ENCODE results near the gene GABRG3.
"Not testable (repeated sequence)": the region's sequence is repeated elsewhere in the genome, so short reads cannot be mapped to it uniquely, and the experiment has no call there.

Gene GABRG3

DNA sequence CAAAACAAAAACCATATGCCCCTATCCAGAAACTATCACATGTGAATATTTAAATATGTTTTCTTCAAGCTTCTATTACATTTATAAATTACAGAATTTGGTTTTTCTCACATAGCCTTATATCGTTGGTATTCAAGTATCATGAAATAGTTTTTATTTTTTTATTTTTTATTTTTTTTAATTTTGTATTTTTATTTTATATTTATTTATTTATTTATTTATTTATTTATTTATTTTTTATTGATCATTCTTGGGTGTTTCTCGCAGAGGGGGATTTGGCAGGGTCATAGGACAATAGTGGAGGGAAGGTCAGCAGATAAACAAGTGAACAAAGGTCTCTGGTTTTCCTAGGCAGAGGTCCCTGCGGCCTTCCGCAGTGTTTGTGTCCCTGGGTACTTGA lies 32.0 kb downstream of the GABRG3 start:
- DNase-seq, result not testable (repeated sequence)

DNA sequence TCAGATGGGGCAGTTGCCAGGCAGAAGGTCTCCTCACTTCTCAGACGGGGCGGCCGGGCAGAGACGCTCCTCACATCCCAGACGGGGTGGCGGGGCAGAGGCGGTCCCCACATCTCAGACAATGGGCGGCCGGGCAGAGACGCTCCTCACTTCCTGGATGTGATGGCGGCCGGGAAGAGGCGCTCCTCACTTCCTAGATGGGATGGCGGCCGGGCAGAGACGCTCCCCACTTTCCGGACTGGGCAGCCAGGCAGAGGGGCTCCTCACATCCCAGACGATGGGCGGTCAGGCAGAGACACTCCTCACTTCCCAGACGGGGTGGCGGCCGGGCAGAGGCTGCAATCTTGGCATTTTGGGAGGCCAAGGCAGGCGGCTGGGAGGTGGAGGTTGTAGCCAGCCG lies 33.2 kb downstream of the GABRG3 start:
- not testable (repeated sequence) for DNase-seq

DNA sequence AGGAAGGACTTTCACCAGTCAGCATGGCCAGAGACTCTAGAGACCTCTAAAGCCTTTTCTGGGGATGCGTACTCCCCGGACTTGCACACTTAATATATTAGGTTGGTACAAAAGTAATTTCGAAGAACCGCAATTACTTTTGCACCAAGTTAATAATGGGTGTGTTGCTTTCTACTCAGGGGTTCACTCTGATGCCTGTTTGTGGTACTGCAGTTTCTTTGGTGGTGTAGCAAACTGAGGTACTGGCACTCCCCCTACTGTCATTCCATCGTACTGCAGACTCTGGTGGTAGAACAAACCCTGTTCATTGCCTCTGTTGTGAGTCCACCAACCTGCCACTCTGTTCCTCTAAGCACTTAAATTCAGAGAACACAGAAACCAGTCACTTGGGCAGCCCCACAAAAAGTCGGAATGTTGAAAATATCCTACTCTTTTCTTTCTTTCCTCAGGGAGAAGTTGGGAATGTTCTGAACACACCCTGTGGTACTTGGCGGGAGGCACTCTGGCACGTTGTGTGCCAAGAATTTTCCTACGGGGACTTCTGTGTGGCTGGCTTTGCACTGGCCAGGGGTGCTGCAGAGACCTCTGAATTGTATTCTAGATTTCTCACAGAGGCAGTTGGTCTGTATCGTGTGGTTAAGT lies 46.3 kb downstream of the GABRG3 start:
- no peak for DNase-seq

DNA sequence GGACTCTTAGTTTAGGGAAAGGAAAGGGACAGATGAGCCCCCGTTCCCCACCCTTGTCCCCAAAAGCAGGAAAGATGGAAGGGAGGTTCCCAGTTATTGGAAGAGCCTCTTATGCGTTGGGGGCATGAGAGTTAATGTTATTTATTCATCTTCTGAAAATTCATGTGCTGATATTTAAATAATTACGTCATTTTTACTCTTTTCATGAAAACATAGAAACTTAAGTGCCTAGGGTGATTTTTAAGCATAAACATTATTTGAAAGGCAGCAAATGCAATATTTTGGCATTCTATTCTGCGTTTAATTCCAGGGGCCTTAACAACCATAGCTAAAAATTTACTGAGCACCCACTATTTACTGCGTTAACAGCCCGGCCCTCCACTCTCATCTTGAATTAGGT lies 48.7 kb downstream of the GABRG3 start:
- DNase-seq, result no peak

DNA sequence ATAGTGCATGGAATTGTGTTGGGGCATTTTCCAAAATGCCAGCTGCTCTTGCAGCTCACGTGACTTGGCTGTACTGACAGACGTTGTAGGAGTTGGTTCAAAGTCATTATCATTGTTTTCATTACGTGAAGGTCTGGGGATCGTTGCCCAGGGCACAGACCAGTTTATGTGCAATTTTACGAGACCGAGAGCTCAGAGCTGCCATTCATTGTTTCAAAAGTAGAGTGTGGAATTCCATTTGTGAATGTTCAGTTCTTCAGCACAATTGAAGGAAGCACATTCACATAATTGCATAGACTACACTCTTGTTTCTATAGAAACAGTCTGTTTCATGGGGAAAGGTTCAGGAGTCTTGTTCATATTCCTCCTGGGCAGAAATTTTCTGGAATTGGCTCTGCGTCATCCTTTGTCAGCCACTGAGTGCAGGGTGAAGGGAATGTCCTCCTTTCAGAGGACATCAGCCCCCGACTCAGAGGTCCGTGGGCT lies 54.5 kb downstream of the GABRG3 start:
- no peak for DNase-seq

GRCh38 chr15:27027229-27027628 lies 56.2 kb downstream of the GABRG3 start:
- no peak for DNase-seq

- DNase-seq, result peak; percentile 38
Observed at GRCh38 chr15:27028858-27029477, 58.0 kb downstream of the GABRG3 start.

GRCh38 chr15:27036210-27036609 lies 65.2 kb downstream of the GABRG3 start:
- DNase-seq, result no peak

GRCh38 chr15:27037501-27037900 lies 66.5 kb downstream of the GABRG3 start:
- DNase-seq, result no peak

- DNase-seq, result no peak
Observed at GRCh38 chr15:27039152-27039551, 68.2 kb downstream of the GABRG3 start.

DNA sequence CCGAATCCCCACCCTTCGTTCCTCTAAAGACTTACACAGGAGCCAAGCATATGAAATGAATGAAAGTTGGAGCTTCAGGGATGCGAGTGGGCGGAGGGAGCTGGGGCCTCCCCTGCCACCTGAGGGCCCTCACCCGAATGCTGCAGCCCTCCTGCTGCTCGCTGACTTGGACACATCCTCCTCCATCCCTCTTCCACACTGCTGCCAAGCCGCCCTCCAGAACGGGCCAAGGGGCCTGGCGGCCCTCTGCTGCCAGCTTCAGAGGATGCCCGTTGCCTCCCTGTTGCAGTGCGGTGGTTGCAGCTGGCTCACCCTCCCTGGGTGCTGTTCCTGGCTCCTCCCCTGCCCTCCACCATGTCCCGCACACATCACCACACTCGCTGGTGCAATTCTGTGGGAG lies 71.2 kb downstream of the GABRG3 start:
- no peak for DNase-seq

DNA sequence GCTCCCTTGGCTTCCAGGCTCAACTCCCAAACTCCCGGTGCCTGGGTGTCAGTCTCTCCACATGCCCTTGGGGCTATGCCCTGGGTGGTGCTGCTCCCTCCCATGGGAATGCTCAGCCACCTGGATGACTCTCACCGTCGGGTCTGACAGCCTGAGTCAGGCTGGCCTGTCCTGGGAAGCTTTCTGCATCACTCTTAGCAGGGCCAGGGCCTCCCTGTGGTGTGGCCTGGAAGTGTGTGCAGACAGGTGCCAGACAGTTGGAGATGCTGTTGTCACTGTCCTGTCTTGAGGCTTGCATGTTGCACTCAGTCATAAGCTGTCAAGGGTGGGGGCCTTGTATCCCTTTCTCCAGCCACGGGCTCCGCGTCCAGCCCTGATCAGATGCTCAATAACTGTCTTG lies 71.7 kb downstream of the GABRG3 start:
- no peak for DNase-seq

DNA sequence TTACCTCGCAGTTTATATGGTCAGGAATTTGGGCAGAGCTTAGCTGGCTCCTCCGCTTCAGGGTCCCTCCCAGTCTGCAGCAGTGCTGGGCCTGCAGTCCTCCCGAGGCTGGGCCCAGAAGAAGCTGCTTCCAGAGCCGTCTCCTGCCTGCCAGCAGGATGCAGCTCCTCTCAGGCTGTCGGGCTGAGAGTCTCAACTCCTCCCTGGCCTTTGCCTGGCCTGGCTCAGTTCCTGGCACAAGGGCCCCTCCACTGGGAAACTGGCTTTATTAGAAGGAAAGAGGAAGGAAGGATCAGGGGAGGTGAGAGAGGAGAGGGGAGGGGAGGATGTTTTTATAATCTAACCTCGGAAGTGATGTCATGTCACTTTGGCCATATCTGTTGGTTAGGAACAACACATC lies 72.8 kb downstream of the GABRG3 start:
- DNase-seq, result no peak

DNA sequence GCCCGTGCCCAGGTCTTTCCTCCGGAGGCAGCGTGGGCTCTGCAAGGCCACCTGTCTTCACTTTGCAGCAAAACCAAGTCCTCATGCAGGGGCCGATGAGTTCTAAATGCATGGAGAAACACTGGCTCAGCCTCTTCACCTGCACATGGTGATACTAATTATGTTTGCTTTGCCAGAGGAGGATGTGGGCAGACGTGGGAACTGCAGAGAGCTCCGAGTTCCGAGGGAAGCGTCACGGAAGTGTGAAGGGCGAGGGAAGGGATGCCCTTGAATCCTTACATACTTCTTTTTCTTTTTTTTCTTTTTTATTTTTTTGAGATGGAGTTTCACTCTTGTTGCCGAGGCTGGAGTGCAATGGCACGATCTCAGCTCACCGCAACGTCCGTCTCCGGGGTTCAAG lies 74.8 kb downstream of the GABRG3 start:
- DNase-seq, result peak; percentile 69

DNA sequence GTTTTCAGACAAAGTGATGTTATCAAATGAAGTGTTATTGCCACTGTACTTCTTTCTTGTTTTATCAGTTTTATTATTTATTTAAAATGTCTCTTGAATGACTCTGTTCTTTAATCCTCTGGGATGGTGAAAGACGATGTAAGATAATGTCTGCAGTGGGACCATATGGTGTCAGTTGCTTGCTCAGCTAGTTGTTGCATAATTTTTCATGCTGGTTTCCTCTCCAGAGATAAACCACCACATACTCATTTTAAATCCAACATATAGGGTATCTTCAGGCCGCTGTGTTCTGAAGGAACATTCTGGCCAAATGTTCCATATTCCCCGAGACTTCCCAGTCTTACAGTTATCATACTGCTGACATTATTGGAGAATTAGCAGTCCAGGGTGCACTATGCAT lies 75.9 kb downstream of the GABRG3 start:
- no peak for DNase-seq

- DNase-seq, result no peak
Observed at GRCh38 chr15:27050163-27050562, 79.2 kb downstream of the GABRG3 start.

GRCh38 chr15:27054426-27054825 lies 83.4 kb downstream of the GABRG3 start:
- DNase-seq, result no peak

- DNase-seq, result no peak
Observed at GRCh38 chr15:27057904-27058645, 87.1 kb downstream of the GABRG3 start.

- DNase-seq, result no peak
Observed at GRCh38 chr15:27058939-27059338, 88.0 kb downstream of the GABRG3 start.

GRCh38 chr15:27059610-27060202 lies 88.7 kb downstream of the GABRG3 start:
- DNase-seq, result peak; percentile 18

GRCh38 chr15:27061739-27062138 lies 90.8 kb downstream of the GABRG3 start:
- DNase-seq, result peak; percentile 24

DNA sequence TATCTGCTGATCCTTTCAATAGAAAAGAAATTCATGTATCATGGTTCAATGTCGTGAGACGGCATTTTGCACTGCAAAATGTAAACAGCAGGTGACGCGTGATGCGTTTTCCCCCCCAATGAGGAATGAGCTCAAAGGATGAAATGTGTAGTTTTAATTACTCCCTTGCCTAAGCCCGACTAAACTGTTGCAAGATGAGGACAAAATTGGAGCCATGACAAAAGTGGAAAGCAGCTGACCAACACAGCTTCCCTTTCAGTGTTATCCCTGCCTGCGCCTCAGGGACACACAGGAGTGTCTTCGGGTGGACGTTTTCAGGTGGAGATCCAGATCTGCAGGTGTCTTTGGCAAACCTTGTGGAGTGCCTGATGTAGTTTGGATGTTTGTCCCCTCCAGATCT lies 92.0 kb downstream of the GABRG3 start:
- peak; percentile 34 for DNase-seq

DNA sequence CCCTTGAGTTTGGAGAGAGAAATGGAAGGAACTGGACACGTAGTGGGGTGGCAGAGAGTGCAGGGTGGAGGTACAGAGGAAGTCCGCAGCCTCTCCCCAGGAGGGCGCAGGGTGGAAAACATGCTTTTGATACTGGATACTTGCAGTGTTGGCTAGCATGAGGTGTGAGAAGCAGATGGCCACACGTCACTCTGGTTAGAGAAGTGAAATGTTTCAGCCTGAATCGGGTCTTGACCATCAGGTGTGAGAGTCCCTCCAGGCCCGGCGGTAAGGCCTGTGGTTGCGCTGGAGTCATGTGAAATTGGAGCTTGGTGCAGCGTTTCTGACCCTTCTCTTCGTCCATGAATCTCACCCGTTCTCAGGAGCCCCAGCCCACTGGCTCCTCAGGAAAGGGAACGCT lies 93.1 kb downstream of the GABRG3 start:
- DNase-seq, result no peak

GRCh38 chr15:27065151-27065550 lies 94.2 kb downstream of the GABRG3 start:
- DNase-seq, result no peak
